Osteoblast (primary cell): ENCODE results near the gene REL. TPM values are rescaled to one million over a fixed set of nuclear protein-coding genes. Genes with fewer than 3 reads are reported as not detected.

Experiments
- DNase-seq: peaks from one replicate; pipeline ENCODE4 v3.0.0; 2011; ENCODE audit warnings: low spot score, mixed read lengths; ENCODE audit not compliant: insufficient read length; ENCODE audit errors: missing footprints
- H2AFZ ChIP-seq: 2 replicates; pipeline ENCODE4 v1.6.0; 2011; ENCODE audit warnings: mild to moderate bottlenecking, low read length
- H3K27ac ChIP-seq: 2 replicates; pipeline ENCODE4 v1.5.1; 2011; ENCODE audit warnings: mild to moderate bottlenecking, low read depth, low read length, moderate library complexity
- H3K27me3 ChIP-seq: 2 replicates; pipeline ENCODE4 v1.6.0; 2012; ENCODE audit warnings: mild to moderate bottlenecking, control low read depth, inconsistent platforms, low read length, moderate library complexity; ENCODE audit not compliant: insufficient read depth
- H3K36me3 ChIP-seq: 2 replicates; pipeline ENCODE4 v1.5.1; 2011; ENCODE audit warnings: mild to moderate bottlenecking, low read length, control low read depth, moderate library complexity; ENCODE audit not compliant: insufficient read depth
- H3K4me1 ChIP-seq: 2 replicates; pipeline ENCODE4 v1.5.1; 2011; ENCODE audit warnings: mild to moderate bottlenecking, low read length, control low read depth, moderate library complexity; ENCODE audit not compliant: insufficient read depth
- H3K4me2 ChIP-seq: 2 replicates; pipeline ENCODE4 v1.6.0; 2011; ENCODE audit warnings: mild to moderate bottlenecking, low read length; ENCODE audit not compliant: insufficient read depth
- H3K4me3 ChIP-seq: fragments of 200-600 bp; sonication (generic); 3 replicates; pipeline ENCODE4 v1.5.1; 2012; ENCODE audit warnings: mild to moderate bottlenecking, low read length, inconsistent platforms; ENCODE audit not compliant: insufficient read depth
- H3K79me2 ChIP-seq: 2 replicates; pipeline ENCODE4 v1.6.0; 2012; ENCODE audit warnings: mild to moderate bottlenecking, low read length, control low read depth, inconsistent platforms; ENCODE audit not compliant: insufficient read depth
- H3K9me3 ChIP-seq: 2 replicates; pipeline ENCODE4 v1.5.1; 2011; ENCODE audit warnings: low read depth, low read length, control low read depth
- H4K20me1 ChIP-seq: 2 replicates; pipeline ENCODE4 v1.6.0; 2012; ENCODE audit warnings: mild to moderate bottlenecking, low read length, control low read depth; ENCODE audit not compliant: insufficient read depth
- total RNA-seq: library from RNA; depleted of rRNA; stranded (reverse); fragments of >200 nt; gene quantifications from 2 replicates; pipeline ENCODE4 v1.2.3, GENCODE V29; 2012
- TF ChIP-seq, protein P1 (sequence below): IDR thresholded peaks from 2 replicates; pipeline ENCODE4 v1.5.1; 2011; ENCODE audit warnings: mild to moderate bottlenecking, low read depth, low read length, moderate library complexity; ENCODE audit errors: extremely low read depth

REL gene
- total RNA-seq, 1 donor = 6.2 TPM

GRCh38 chr2:60965499-60965785 is 84.1 kb downstream of the REL start:
- Histone ChIP-seq H3K4me3 (no peak overlapping the region), H4K20me1 (no peaks in the 10 kb centered on the region), H3K27me3 (no peaks in the 10 kb centered on the region), H3K27ac (no peak overlapping the region), H2AFZ (no peak overlapping the region), H3K4me2 (no peak overlapping the region), H3K79me2 (no peaks in the 10 kb centered on the region), H3K4me1 (peaks cover 14% of the 10 kb centered on the region), H3K9me3 (no peaks in the 10 kb centered on the region), H3K36me3 (no peaks in the 10 kb centered on the region)
- TF ChIP-seq, protein P1, sequence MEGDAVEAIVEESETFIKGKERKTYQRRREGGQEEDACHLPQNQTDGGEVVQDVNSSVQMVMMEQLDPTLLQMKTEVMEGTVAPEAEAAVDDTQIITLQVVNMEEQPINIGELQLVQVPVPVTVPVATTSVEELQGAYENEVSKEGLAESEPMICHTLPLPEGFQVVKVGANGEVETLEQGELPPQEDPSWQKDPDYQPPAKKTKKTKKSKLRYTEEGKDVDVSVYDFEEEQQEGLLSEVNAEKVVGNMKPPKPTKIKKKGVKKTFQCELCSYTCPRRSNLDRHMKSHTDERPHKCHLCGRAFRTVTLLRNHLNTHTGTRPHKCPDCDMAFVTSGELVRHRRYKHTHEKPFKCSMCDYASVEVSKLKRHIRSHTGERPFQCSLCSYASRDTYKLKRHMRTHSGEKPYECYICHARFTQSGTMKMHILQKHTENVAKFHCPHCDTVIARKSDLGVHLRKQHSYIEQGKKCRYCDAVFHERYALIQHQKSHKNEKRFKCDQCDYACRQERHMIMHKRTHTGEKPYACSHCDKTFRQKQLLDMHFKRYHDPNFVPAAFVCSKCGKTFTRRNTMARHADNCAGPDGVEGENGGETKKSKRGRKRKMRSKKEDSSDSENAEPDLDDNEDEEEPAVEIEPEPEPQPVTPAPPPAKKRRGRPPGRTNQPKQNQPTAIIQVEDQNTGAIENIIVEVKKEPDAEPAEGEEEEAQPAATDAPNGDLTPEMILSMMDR = no peak
- DNase-seq = no peak

DNA sequence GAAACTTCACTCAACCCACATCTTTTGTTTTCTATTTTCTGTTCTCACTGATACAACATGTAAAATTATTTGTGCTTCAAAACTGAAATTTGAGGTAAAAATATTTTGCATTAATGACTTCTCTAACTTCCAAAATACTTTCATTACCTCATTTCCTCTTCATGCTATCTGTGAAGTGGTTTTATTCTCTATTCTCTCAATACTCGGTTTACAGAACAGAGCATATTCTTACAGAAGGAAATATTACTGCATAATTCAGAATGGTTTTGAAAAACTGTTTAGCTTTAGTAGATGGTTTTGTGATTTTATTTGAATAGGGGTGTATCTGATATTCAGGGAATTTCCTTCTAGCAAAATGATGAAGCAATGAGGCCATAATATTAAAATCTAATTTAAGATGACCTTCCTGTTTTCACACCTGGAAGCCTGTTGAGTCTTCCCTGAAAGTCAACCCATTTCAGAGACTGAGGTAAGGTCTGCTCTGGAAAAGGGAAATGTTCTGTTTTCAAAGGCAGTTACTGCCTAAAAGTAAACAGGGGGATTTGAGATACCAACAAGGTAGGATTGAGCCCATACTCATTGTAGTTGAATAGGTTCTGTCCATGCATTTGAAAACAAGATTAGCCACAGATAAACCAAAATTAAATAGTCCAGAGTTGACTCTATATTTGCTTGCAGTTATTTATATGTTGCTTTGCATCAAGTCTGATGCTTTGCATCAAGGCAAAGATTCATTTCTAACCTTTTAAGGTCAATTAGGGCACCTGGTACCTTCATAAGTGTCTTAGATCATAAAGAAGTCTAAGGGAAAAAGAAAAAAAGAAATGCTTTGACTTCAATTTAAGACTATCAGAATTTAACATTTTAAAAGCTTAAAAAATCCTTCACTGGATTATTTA is 85.4 kb downstream of the REL start:
- DNase-seq = no peak
- no peaks in the 10 kb centered on the region for H4K20me1 ChIP-seq
- H3K79me2 ChIP-seq = no peaks in the 10 kb centered on the region
- H3K36me3 ChIP-seq = no peaks in the 10 kb centered on the region
- TF ChIP-seq, protein P1 = no peak
- peaks cover 3% of the 10 kb centered on the region for H3K4me1 ChIP-seq
- H3K9me3 ChIP-seq = no peaks in the 10 kb centered on the region
- H3K4me2 ChIP-seq = no peak overlapping the region
- no peak overlapping the region for H3K27ac ChIP-seq
- no peak overlapping the region for H3K4me3 ChIP-seq
- no peak overlapping the region for H2AFZ ChIP-seq
- no peaks in the 10 kb centered on the region for H3K27me3 ChIP-seq

- no peaks in the 10 kb centered on the region for H4K20me1 ChIP-seq
- no peaks in the 10 kb centered on the region for H3K4me1 ChIP-seq
- no peak overlapping the region for H3K4me2 ChIP-seq
- no peak overlapping the region for H2AFZ ChIP-seq
- H3K79me2 ChIP-seq = no peaks in the 10 kb centered on the region
- TF ChIP-seq, protein P1 = no peak
- no peaks in the 10 kb centered on the region for H3K36me3 ChIP-seq
- no peak for DNase-seq
- no peak overlapping the region for H3K4me3 ChIP-seq
- no peak overlapping the region for H3K27ac ChIP-seq
- no peaks in the 10 kb centered on the region for H3K9me3 ChIP-seq
- H3K27me3 ChIP-seq = no peaks in the 10 kb centered on the region
Measured at GRCh38 chr2:60972889-60973656, 91.7 kb downstream of the REL start.

DNA sequence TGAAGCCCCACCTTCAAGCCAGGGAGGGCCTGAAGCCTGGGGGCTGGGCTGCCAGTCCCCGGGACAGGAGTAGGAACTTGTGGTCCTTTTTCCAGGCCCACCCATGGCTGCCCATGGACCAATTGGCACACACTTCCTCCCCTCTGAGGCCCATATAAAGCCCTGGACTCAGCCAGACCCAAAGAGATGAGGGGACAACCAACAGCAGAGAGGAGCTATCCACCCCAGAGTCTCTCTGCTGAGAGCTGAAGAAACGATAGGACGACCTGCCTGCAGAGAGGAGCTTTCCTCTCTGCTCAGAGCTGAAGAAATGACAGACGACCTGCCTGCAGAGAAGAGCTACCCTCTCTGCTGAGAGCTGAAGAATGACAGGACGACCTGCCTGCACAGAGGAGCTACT is 92.3 kb downstream of the REL start:
- no peak for DNase-seq
- TF ChIP-seq, protein P1 = no peak
- Histone ChIP-seq H3K4me2 (no peak overlapping the region), H3K4me3 (no peak overlapping the region), H3K9me3 (no peaks in the 10 kb centered on the region), H3K4me1 (no peaks in the 10 kb centered on the region), H3K27ac (no peak overlapping the region), H2AFZ (no peak overlapping the region), H3K36me3 (no peaks in the 10 kb centered on the region), H4K20me1 (no peaks in the 10 kb centered on the region), H3K79me2 (no peaks in the 10 kb centered on the region), H3K27me3 (no peaks in the 10 kb centered on the region)
